ENCODE results near the gene PTPRD. TPM values are rescaled to one million over a fixed set of nuclear protein-coding genes. Genes with fewer than 3 reads are reported as not detected.

PTPRD gene
- total and polyA plus RNA-seq, 2 donors (not counting 1 experiment from before 2014, with no cell fraction given), result not detected

DNA sequence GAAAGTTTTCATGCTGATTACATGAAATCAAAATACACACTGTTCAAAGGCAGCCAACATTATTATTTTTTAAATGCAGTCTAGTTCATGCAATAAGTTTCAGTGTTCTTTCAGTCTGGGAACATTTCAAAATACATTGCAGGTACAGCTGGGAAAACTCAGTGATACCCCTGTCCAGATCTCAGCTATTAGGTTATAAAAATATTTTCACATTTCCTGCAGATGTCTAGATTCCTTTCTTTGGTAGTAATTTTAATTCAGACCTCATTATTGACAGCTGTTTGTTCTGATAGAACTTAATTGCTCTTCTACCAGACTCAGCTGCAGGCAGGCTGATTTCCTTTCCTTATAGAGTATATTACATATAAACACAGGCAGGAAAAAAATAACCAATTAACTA lies 2256.4 kb downstream of the PTPRD start:
- no peak for DNase-seq
- ChIA-PET CTCF (no interaction called here), POLR2A (no interaction called here)
- H3K9me3 ChIP-seq (ENCODE audit: control extremely low read depth in 1 of 3, control insufficient read depth in 2 of 3, insufficient read depth in 1 of 3, low read length in 2 of 3), result no peaks in the 10 kb centered on the region
- no peaks in the 10 kb centered on the region for H3K27me3 Mint-ChIP-seq
- no peak for ATAC-seq (ENCODE audit: low read depth)
- no peak overlapping the region for H3K4me3 Mint-ChIP-seq
- no peak overlapping the region for H2AFZ ChIP-seq (ENCODE audit: insufficient read depth, low read depth, low read length, poor library complexity, severe bottlenecking)
- no peak overlapping the region for H3K9ac ChIP-seq (ENCODE audit: low read length)
- H3K27ac Mint-ChIP-seq, result no peak overlapping the region
- no peak overlapping the region for H3K4me3 ChIP-seq (ENCODE audit: control extremely low read depth in 1 of 5, extremely low read depth in 1 of 5, insufficient read depth in 1 of 5, low read depth in 2 of 5, low read length in 4 of 5)
- no peaks in the 10 kb centered on the region for H3K9me3 Mint-ChIP-seq (ENCODE audit: insufficient read depth)
- no peaks in the 10 kb centered on the region for H4K20me1 ChIP-seq (ENCODE audit: control insufficient read depth, insufficient read depth, low read length, poor library complexity, severe bottlenecking)
- no peaks in the 10 kb centered on the region for H3K4me1 Mint-ChIP-seq
- intact Hi-C loops (cut with micrococcal nuclease), result no loop called here
- H3K79me2 ChIP-seq (ENCODE audit: control insufficient read depth, insufficient read depth, low read length), result no peaks in the 10 kb centered on the region
- H3K27ac ChIP-seq (ENCODE audit: low read length in 2 of 2), result no peak overlapping the region
- no peak overlapping the region for H3K4me2 ChIP-seq (replicated peaks; ENCODE audit: low read depth, low read length, poor library complexity, severe bottlenecking)
- H3K27me3 ChIP-seq (replicated peaks in 1 of 4; ENCODE audit: control extremely low read depth in 1 of 4, control insufficient read depth in 3 of 4, insufficient read depth in 4 of 4, low read length in 3 of 4), result no peaks in the 10 kb centered on the region
- no peaks in the 10 kb centered on the region for H3K4me1 ChIP-seq (ENCODE audit: control insufficient read depth in 2 of 2, insufficient read depth in 2 of 2, low read length in 2 of 2)
- no peaks in the 10 kb centered on the region for H3K36me3 ChIP-seq (replicated peaks in 1 of 2; ENCODE audit: control extremely low read depth in 1 of 2, control insufficient read depth in 1 of 2, extremely low read depth in 1 of 2, insufficient read depth in 2 of 2, low read length in 1 of 2)
- TF ChIP-seq CTCF (IDR thresholded peaks at IDR 0.05) (no peak), EZH2 (IDR thresholded peaks at IDR 0.05; ENCODE audit: borderline replicate concordance, insufficient read depth, low read depth, low read length, poor library complexity, severe bottlenecking) (no peak)

- Histone ChIP-seq H3K79me2 (ENCODE audit: control insufficient read depth, insufficient read depth, low read length) (no peaks in the 10 kb centered on the region), H3K9me3 (ENCODE audit: control extremely low read depth in 1 of 3, control insufficient read depth in 2 of 3, insufficient read depth in 1 of 3, low read length in 2 of 3) (no peaks in the 10 kb centered on the region), H3K36me3 (replicated peaks in 1 of 2; ENCODE audit: control extremely low read depth in 1 of 2, control insufficient read depth in 1 of 2, extremely low read depth in 1 of 2, insufficient read depth in 2 of 2, low read length in 1 of 2) (no peaks in the 10 kb centered on the region), H3K9ac (ENCODE audit: low read length) (no peak overlapping the region), H3K4me2 (replicated peaks; ENCODE audit: low read depth, low read length, poor library complexity, severe bottlenecking) (no peak overlapping the region), H3K4me3 (ENCODE audit: control extremely low read depth in 1 of 5, extremely low read depth in 1 of 5, insufficient read depth in 1 of 5, low read depth in 2 of 5, low read length in 4 of 5) (no peak overlapping the region), H4K20me1 (ENCODE audit: control insufficient read depth, insufficient read depth, low read length, poor library complexity, severe bottlenecking) (no peaks in the 10 kb centered on the region), H3K27ac (ENCODE audit: low read length in 2 of 2) (no peak overlapping the region), H3K4me1 (ENCODE audit: control insufficient read depth in 2 of 2, insufficient read depth in 2 of 2, low read length in 2 of 2) (no peaks in the 10 kb centered on the region), H2AFZ (ENCODE audit: insufficient read depth, low read depth, low read length, poor library complexity, severe bottlenecking) (no peak overlapping the region), H3K27me3 (replicated peaks in 1 of 4; ENCODE audit: control extremely low read depth in 1 of 4, control insufficient read depth in 3 of 4, insufficient read depth in 4 of 4, low read length in 3 of 4) (no peaks in the 10 kb centered on the region)
- intact Hi-C loops (cut with micrococcal nuclease), result no loop called here
- Mint-ChIP-seq H3K4me3 (no peak overlapping the region), H3K4me1 (no peaks in the 10 kb centered on the region), H3K27me3 (no peaks in the 10 kb centered on the region), H3K9me3 (ENCODE audit: insufficient read depth) (no peaks in the 10 kb centered on the region), H3K27ac (no peak overlapping the region)
- CTCF ChIA-PET, result no interaction called here
- ATAC-seq (ENCODE audit: low read depth) (no peak), DNase-seq (no peak)
- TF ChIP-seq EZH2 (IDR thresholded peaks at IDR 0.05; ENCODE audit: borderline replicate concordance, insufficient read depth, low read depth, low read length, poor library complexity, severe bottlenecking) (no peak), CTCF (IDR thresholded peaks at IDR 0.05) (no peak)
- POLR2A ChIA-PET, result no interaction called here
Observed at GRCh38 chr9:8351436-8351835, 2261.4 kb downstream of the PTPRD start.

Measured in B cell (primary cell).